Measurements from ENCODE around the gene CDC123.
"Not testable (repeated sequence)": the region's sequence is repeated elsewhere in the genome, so short reads cannot be mapped to it uniquely, and the experiment has no call there.

CDC123 gene

GRCh38 chr10:12195603-12196506 lies at the start of gene CDC123, which contains the start of gene NUDT5:
Gene CDC123, plus strand, starts transcription at chr10:12196188. Its CDS starts 58 bp downstream, at chr10:12196246.
Gene NUDT5, minus strand, starts transcription at chr10:12195891. Its CDS starts 9,600 bp downstream, at chr10:12186291.
- in situ Hi-C loops (cut with HindIII; ENCODE audit: low sequenced_read_pairs), result no loop called here

- in situ Hi-C loops (cut with HindIII; ENCODE audit: low sequenced_read_pairs), result no loop called here
Observed at GRCh38 chr10:12150163-12150562, 45.8 kb upstream of the CDC123 start.

- in situ Hi-C loops (cut with HindIII; ENCODE audit: low sequenced_read_pairs), result no loop called here
Observed at GRCh38 chr10:12154516-12154915, 41.5 kb upstream of the CDC123 start.

- in situ Hi-C loops (cut with HindIII; ENCODE audit: low sequenced_read_pairs), result no loop called here
Observed at GRCh38 chr10:12156367-12157123, 39.4 kb upstream of the CDC123 start.

- in situ Hi-C loops (cut with HindIII; ENCODE audit: low sequenced_read_pairs), result no loop called here
Observed at GRCh38 chr10:12158111-12158510, 37.9 kb upstream of the CDC123 start.

- in situ Hi-C loops (cut with HindIII; ENCODE audit: low sequenced_read_pairs), result loop anchor here (5.0 kb wide), 1 partner anchor 42 kb away; no protein-coding TSS in a partner anchor
Observed at GRCh38 chr10:12160664-12161063, 35.3 kb upstream of the CDC123 start.

- in situ Hi-C loops (cut with HindIII; ENCODE audit: low sequenced_read_pairs), result loop anchor here (5.0 kb wide), 1 partner anchor 39 kb away; no protein-coding TSS in a partner anchor
Observed at GRCh38 chr10:12162927-12163326, 33.1 kb upstream of the CDC123 start.

GRCh38 chr10:12164085-12164484 lies 31.9 kb upstream of the CDC123 start:
- in situ Hi-C loops (cut with HindIII; ENCODE audit: low sequenced_read_pairs), result loop anchor here (5.0 kb wide), 1 partner anchor 38 kb away; no protein-coding TSS in a partner anchor

- in situ Hi-C loops (cut with HindIII; ENCODE audit: low sequenced_read_pairs), result no loop called here
Observed at GRCh38 chr10:12165036-12165435, 31.0 kb upstream of the CDC123 start.

GRCh38 chr10:12165999-12166775 lies 29.8 kb upstream of the CDC123 start:
- in situ Hi-C loops (cut with HindIII; ENCODE audit: low sequenced_read_pairs), result no loop called here

- in situ Hi-C loops (cut with HindIII; ENCODE audit: low sequenced_read_pairs), result not testable (repeated sequence)
Observed at GRCh38 chr10:12171512-12171911, 24.5 kb upstream of the CDC123 start.

- in situ Hi-C loops (cut with HindIII; ENCODE audit: low sequenced_read_pairs), result no loop called here
Observed at GRCh38 chr10:12177642-12178041, 18.3 kb upstream of the CDC123 start.

- in situ Hi-C loops (cut with HindIII; ENCODE audit: low sequenced_read_pairs), result no loop called here
Observed at GRCh38 chr10:12179606-12180170, 16.3 kb upstream of the CDC123 start.

- in situ Hi-C loops (cut with HindIII; ENCODE audit: low sequenced_read_pairs), result no loop called here
Observed at GRCh38 chr10:12180221-12180974, 15.6 kb upstream of the CDC123 start.

GRCh38 chr10:12181065-12181775 lies 14.8 kb upstream of the CDC123 start:
- in situ Hi-C loops (cut with HindIII; ENCODE audit: low sequenced_read_pairs), result no loop called here

- in situ Hi-C loops (cut with HindIII; ENCODE audit: low sequenced_read_pairs), result no loop called here
Observed at GRCh38 chr10:12184165-12184564, 11.8 kb upstream of the CDC123 start.

- in situ Hi-C loops (cut with HindIII; ENCODE audit: low sequenced_read_pairs), result no loop called here
Observed at GRCh38 chr10:12186323-12186722, 9.7 kb upstream of the CDC123 start.

- in situ Hi-C loops (cut with HindIII; ENCODE audit: low sequenced_read_pairs), result no loop called here
Observed at GRCh38 chr10:12187321-12187905, 8.6 kb upstream of the CDC123 start.

GRCh38 chr10:12188656-12189055 lies 7.3 kb upstream of the CDC123 start:
- in situ Hi-C loops (cut with HindIII; ENCODE audit: low sequenced_read_pairs), result no loop called here
